Activated CD8-positive, alpha-beta T cell treated with anti-CD3 and anti-CD28 coated beads, Interleukin-2, amount 10 ng/mL, durations not matched to agents 7 days and 5 days (primary cell): ENCODE data around the gene RLN3. TPM values are rescaled to one million over a fixed set of nuclear protein-coding genes. Genes with fewer than 3 reads are reported as not detected.

Source experiments
- ATAC-seq: fragments of 150-1000 bp; cut with Tn5 transposase; one replicate; pipeline ENCODE4 v1.10.0; 2021; ENCODE audit warnings: moderate library complexity
- CTCF ChIA-PET: fragments of 350-600 bp; sonication (Branson Sonifier 250); formaldehyde crosslinking; loops from one replicate; lab custom pipeline; 2021; ENCODE audit warnings: antibody characterized with exemption; lab: Charles Lee
- POLR2A ChIA-PET: fragments of 350-600 bp; sonication (Branson Sonifier 250); formaldehyde crosslinking; loops from one replicate; lab custom pipeline; 2021; ENCODE audit warnings: antibody characterized with exemption; lab: Charles Lee
- DNase-seq: peaks from one replicate; pipeline ENCODE4 v3.0.0-alpha.2; 2020
- H3K27ac Mint-ChIP-seq: one replicate; pipeline ENCODE4 v1.8.0; 2021; ENCODE audit warnings: mild to moderate bottlenecking, mixed read lengths
- H3K27me3 Mint-ChIP-seq: one replicate; pipeline ENCODE4 v1.8.0; 2021; ENCODE audit warnings: low read depth, mixed read lengths
- H3K36me3 Mint-ChIP-seq: one replicate; pipeline ENCODE4 v1.8.0; 2021; ENCODE audit warnings: low read depth, mixed read lengths
- H3K4me1 Mint-ChIP-seq: one replicate; pipeline ENCODE4 v1.8.0; 2021; ENCODE audit warnings: low read depth, mixed read lengths
- H3K4me3 Mint-ChIP-seq: one replicate; pipeline ENCODE4 v1.8.0; 2021; ENCODE audit warnings: mild to moderate bottlenecking, mixed read lengths
- H3K9me3 Mint-ChIP-seq: one replicate; pipeline ENCODE4 v1.8.0; 2022; ENCODE audit warnings: mixed read lengths; ENCODE audit not compliant: insufficient read depth
- total RNA-seq, 2 experiments: library from RNA; stranded (reverse); gene quantifications; one replicate each; pipeline ENCODE4 v1.2.3, GENCODE V29; 2021

The RLN3 gene
- total RNA-seq, 2 experiments from 2014 or later = not detected

DNA sequence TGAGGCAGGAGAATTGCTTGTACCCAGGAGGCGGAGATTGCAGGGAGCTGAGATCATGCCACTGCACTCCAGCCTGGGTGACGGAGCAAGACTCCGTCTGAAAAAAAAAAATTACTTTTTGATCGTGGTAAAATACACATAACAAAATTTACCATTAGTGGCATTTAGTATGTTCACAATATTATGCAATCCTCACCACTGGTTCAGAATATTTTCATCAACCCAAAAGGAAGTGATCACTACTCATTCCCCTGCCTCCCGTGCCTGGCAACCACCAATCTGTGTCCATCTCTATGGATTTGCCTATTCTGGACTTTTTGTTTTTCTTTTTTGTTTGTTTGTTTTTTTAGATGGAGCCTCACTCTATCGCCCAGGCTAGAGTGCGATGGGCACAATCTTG lies 35.2 kb downstream of the RLN3 start:
- Mint-ChIP-seq H3K4me1 (peaks cover 8% of the 10 kb centered on the region), H3K36me3 (no peaks in the 10 kb centered on the region), H3K4me3 (no peak overlapping the region), H3K27ac (no peak overlapping the region), H3K27me3 (peaks cover 32% of the 10 kb centered on the region), H3K9me3 (no peaks in the 10 kb centered on the region)
- no peak for ATAC-seq
- ChIA-PET POLR2A (no interaction called here), CTCF (no interaction called here)
- no peak for DNase-seq

- peaks cover 12% of the 10 kb centered on the region for H3K27me3 Mint-ChIP-seq
- POLR2A ChIA-PET = interaction anchor here (1.0 kb wide), 1 partner anchor 35 kb away, joined by 4 read pairs; the partner anchor contains the start of gene IL27RA
Observed at GRCh38 chr19:14066134-14066533, 38.2 kb downstream of the RLN3 start.

DNA sequence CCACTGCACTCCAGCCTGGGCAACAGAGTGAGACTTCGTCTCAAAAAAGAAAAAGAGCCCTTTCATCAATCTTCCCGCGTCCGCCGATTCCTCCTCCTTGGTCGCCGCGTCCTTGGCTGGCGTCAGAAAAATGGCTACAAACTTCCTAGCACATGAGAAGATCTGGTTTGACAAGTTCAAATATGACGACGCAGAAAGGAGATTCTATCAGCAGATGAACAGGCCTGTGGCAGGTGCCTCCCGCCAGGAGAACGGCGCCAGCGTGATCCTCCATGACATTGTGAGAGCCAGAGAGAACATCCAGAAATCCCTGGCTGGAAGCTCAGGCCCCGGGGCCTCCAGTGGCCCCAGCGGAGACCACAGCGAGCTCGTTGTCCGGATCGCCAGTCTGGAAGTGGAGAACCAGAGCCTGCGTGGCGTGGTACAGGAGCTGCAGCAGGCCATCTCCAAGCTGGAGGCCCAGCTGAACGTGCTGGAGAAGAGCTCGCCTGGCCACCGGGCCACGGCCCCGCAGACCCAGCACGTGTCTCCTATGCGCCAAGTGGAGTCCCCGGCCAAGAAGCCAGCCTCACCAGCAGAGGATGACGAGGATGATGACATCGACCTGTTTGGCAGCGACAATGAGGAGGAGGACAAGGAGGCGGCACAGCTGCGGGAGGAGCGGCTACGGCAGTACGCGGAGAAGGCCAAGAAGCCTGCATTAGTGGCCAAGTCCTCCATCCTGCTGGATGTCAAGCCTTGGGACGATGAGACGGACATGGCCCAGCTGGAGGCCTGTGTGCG lies 42.5 kb downstream of the RLN3 start:
- ATAC-seq (no peak), DNase-seq (no peak)
- Mint-ChIP-seq H3K27me3 (peaks cover 6% of the 10 kb centered on the region), H3K9me3 (no peaks in the 10 kb centered on the region), H3K4me3 (no peak overlapping the region), H3K27ac (no peak overlapping the region), H3K4me1 (peaks cover 28% of the 10 kb centered on the region), H3K36me3 (no peaks in the 10 kb centered on the region)
- POLR2A ChIA-PET = interaction anchor here (0.7 kb wide), 1 partner anchor 13 kb away, joined by 3 read pairs; no protein-coding TSS in a partner anchor
- CTCF ChIA-PET = interaction anchor here (0.8 to 6.3 kb wide), 9 partner anchors 11 to 208 kb away, joined by 3 to 87 read pairs (median 4); partner anchors contain the start of gene ASF1B

More at GRCh38 chr19:14066134-14066533, 38.2 kb downstream of the RLN3 start:
- CTCF ChIA-PET = no interaction called here
- H3K4me3 Mint-ChIP-seq = no peak overlapping the region
- ATAC-seq (peak; percentile 31), DNase-seq (no peak)
- no peaks in the 10 kb centered on the region for H3K4me1 Mint-ChIP-seq
- no peak overlapping the region for H3K27ac Mint-ChIP-seq
- no peaks in the 10 kb centered on the region for H3K36me3 Mint-ChIP-seq
- H3K9me3 Mint-ChIP-seq = no peaks in the 10 kb centered on the region

DNA sequence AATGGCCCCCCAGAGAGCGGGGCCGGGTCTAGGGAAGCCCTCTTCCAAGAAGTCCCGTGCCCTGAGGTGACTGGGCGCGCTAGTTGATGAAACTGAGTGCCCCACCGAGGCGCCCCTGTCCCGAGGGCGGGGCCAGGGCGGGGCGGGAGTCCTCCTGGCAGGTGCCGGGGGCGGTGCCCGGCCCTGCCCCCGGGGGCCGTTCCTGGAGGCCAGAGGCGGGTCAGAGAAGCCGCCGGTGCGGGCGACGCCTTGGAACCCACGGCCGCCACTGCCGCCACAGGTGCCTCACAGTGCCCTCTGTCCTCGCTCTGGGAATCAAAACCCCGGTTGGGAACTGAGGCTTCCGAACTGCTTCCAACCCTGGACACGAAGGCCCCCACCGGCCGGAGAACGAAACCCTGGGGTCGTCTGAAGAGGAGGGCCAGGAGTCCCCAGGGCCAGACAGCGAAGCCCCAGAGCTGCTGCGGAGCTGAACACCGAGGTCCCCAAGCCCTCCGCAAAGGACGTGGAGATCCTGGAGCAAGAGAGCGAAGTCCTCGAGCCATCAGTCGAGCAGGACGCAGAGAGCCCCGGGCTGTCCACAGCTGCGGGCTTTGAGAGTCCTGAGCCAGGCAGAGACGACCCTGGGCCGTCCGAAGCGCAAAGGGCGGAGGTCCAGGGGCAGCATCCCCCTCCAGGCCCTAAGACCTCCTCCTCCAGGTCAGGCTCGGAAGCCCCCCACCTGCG lies 44.8 kb downstream of the RLN3 start, which contains the start of gene MISP3:
TSS of gene MISP3 (plus strand) at position 252 of the 726 bp plus-strand sequence. CDS start 524 bp downstream, outside the sequence.
- peak; percentile 51 for DNase-seq
- H3K27ac Mint-ChIP-seq = peak within 1 kb of the TSS; percentile 80
- ATAC-seq = peak; percentile 16
- peaks cover 2% of the 10 kb centered on the region for H3K27me3 Mint-ChIP-seq
- POLR2A ChIA-PET = interaction anchor here (0.8 to 1.2 kb wide), 2 partner anchors 13 to 19 kb away, joined by 3 to 5 read pairs; no protein-coding TSS in a partner anchor
- CTCF ChIA-PET = interaction anchor here (0.6 to 6.3 kb wide), 29 partner anchors 9 to 204 kb away, joined by 3 to 87 read pairs (median 3); partner anchors contain the start of genes ASF1B and IL27RA
- H3K4me1 Mint-ChIP-seq = peaks cover 30% of the 10 kb centered on the region
- peak within 1 kb of the TSS; percentile 88 for H3K4me3 Mint-ChIP-seq
- H3K36me3 Mint-ChIP-seq = no peaks in the 10 kb centered on the region
- H3K9me3 Mint-ChIP-seq = no peaks in the 10 kb centered on the region

- POLR2A ChIA-PET = interaction anchor here (1.0 kb wide), 1 partner anchor 63 kb away, joined by 3 read pairs; no protein-coding TSS in a partner anchor
- H3K27me3 Mint-ChIP-seq = peaks cover 2% of the 10 kb centered on the region
- peak overlapping the region; percentile 88 for H3K4me3 Mint-ChIP-seq
- CTCF ChIA-PET = interaction anchor here (0.8 to 6.3 kb wide), 18 partner anchors 8 to 205 kb away, joined by 3 to 87 read pairs (median 5); partner anchors contain the start of genes ASF1B, IL27RA and PRKACA
- peak overlapping the region; percentile 80 for H3K27ac Mint-ChIP-seq
- H3K9me3 Mint-ChIP-seq = no peaks in the 10 kb centered on the region
- no peaks in the 10 kb centered on the region for H3K36me3 Mint-ChIP-seq
- peaks cover 30% of the 10 kb centered on the region for H3K4me1 Mint-ChIP-seq
- DNase-seq = peak; percentile 80
- ATAC-seq = peak; percentile 78
Observed at GRCh38 chr19:14073261-14073924, 45.4 kb downstream of the RLN3 start.

DNA sequence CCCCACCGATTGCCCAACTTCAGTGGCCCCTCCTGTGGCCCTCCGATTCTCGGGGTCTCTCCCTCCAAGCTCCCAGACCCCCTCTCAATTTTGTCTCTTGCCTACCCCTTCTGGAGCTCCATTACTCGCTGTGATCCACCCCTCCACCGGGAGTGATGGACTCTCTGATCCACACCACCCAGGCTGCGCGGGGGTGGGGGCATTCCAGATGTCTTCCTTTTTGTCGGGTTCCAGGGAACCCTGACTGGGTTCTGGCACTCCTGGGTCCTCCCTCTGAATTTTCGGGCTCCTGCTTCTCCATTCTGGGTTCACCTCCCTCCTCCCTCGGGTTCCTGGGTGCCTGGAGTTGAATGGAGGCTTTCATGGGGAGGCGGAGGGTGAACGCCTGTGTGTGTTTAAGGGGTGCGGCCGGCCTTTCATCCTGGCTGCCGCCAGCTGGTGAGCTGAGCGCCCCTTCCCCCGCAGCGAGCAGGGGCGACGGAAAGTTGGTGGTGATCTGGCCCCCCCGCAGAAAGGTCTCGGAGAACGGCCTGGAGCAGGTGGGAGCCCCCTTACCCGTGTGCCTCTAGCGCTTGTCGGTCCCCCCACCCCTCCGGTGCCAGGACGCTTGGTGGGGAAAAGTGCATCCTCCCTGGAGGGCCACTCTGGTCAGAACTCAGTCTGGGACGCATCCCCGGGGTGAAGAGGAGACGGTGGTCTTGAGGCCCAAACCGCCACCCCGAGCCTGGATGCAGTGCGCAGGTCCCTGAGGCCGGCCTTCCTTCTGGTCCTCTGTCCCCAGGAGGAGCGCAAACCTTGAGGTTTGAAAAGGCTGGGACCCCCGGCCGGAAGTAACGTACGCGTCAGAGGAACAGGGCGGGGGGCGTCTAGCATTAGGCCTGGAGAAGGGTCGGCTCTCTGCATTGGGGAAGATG lies 46.2 kb downstream of the RLN3 start:
- H3K27me3 Mint-ChIP-seq = peaks cover 2% of the 10 kb centered on the region
- no peak for DNase-seq
- ChIA-PET POLR2A (interaction anchor here (1.0 kb wide), 1 partner anchor 63 kb away, joined by 3 read pairs; no protein-coding TSS in a partner anchor), CTCF (interaction anchor here (1.0 to 6.3 kb wide), 13 partner anchors 8 to 194 kb away, joined by 3 to 87 read pairs (median 5); partner anchors contain the start of genes ASF1B and PRKACA)
- H3K4me3 Mint-ChIP-seq = peak overlapping the region; percentile 88
- peak; percentile 7 for ATAC-seq
- peak overlapping the region; percentile 80 for H3K27ac Mint-ChIP-seq
- H3K9me3 Mint-ChIP-seq = no peaks in the 10 kb centered on the region
- peaks cover 30% of the 10 kb centered on the region for H3K4me1 Mint-ChIP-seq
- H3K36me3 Mint-ChIP-seq = no peaks in the 10 kb centered on the region

- no peaks in the 10 kb centered on the region for H3K9me3 Mint-ChIP-seq
- H3K27ac Mint-ChIP-seq = no peak overlapping the region
- peaks cover 37% of the 10 kb centered on the region for H3K4me1 Mint-ChIP-seq
- POLR2A ChIA-PET = no interaction called here
- peaks cover 2% of the 10 kb centered on the region for H3K36me3 Mint-ChIP-seq
- DNase-seq (no peak), ATAC-seq (no peak)
- CTCF ChIA-PET = interaction anchor here (0.6 to 1.5 kb wide), 5 partner anchors 9 to 200 kb away, joined by 3 to 7 read pairs (median 4); partner anchors contain the start of gene ASF1B
- H3K27me3 Mint-ChIP-seq = no peaks in the 10 kb centered on the region
- no peak overlapping the region for H3K4me3 Mint-ChIP-seq
Observed at GRCh38 chr19:14078411-14078810, 50.5 kb downstream of the RLN3 start.

Other genes with a start within 250 kb of the RLN3 start
- 1 to 10 TPM; 8.4 to 9.5 TPM for gene ZSWIM4, start 232.7 kb upstream of the RLN3 start, total RNA-seq
- under 1 TPM; 0.60 to 0.90 TPM for gene NANOS3, start 151.0 kb upstream of the RLN3 start, total RNA-seq
- 1 to 10 TPM; 4.2 to 5.0 TPM for gene BRME1, start 122.0 kb upstream of the RLN3 start, total RNA-seq
- 10 to 100 TPM; 27.8 to 28.9 TPM for gene CC2D1A, start 121.9 kb upstream of the RLN3 start, total RNA-seq
- gene PODNL1, start 89.7 kb upstream of the RLN3 start, total RNA-seq = 1 to 10 TPM in 1 of 2 experiments, under 1 TPM in 1; 0.11 to 1.3 TPM
- 100 to 1,000 TPM in 1 of 2 experiments, 10 to 100 TPM in 1; 90.1 to 104 TPM for gene DCAF15, start 75.6 kb upstream of the RLN3 start, total RNA-seq
- gene RFX1, start 21.8 kb upstream of the RLN3 start, total RNA-seq = 10 to 100 TPM; 15.9 to 17.7 TPM
- gene IL27RA, start 3.6 kb downstream of the RLN3 start, total RNA-seq = 10 to 100 TPM; 39.7 to 39.8 TPM
- gene PALM3, start 33.9 kb downstream of the RLN3 start, total RNA-seq = not detected
- gene MISP3, start 44.6 kb downstream of the RLN3 start, total RNA-seq = 1 to 10 TPM; 1.0 to 1.1 TPM
- gene C19orf67, start 57.6 kb downstream of the RLN3 start, total RNA-seq = not detected
- gene SAMD1, start 62.6 kb downstream of the RLN3 start, total RNA-seq = 10 to 100 TPM; 72.0 to 76.1 TPM
- gene PRKACA, start 89.6 kb downstream of the RLN3 start, total RNA-seq = 10 to 100 TPM; 69.2 to 72.4 TPM
- gene ASF1B, start 108.4 kb downstream of the RLN3 start, total RNA-seq = 100 to 1,000 TPM; 131 TPM
- 1 to 10 TPM; 6.3 to 7.7 TPM for gene ADGRL1, start 178.0 kb downstream of the RLN3 start, total RNA-seq